ENCODE results near the gene B4GALT3.

Gene B4GALT3

GRCh38 chr1:161131523-161132409 lies 45.5 kb downstream of the B4GALT3 start:
- no peaks in the 10 kb centered on the region for H3K9me3 ChIP-seq (ENCODE audit: insufficient read depth, low read depth, low read length)
- H3K4me1 ChIP-seq (ENCODE audit: insufficient read depth, low read length): peaks cover 13% of the 10 kb centered on the region; the same call in 1 of the 2 replicates
- H3K36me3 ChIP-seq (ENCODE audit: insufficient read depth, low read depth, low read length): peaks cover 37% of the 10 kb centered on the region
- peak overlapping the region; percentile 94 for H3K9ac ChIP-seq (ENCODE audit: low read depth, low read length)
- H3K27ac ChIP-seq (ENCODE audit: low read length): peak overlapping the region; percentile 94
- no peaks in the 10 kb centered on the region for H3K27me3 ChIP-seq (ENCODE audit: insufficient read depth, low read length)
- peak overlapping the region; percentile 92 for H3K4me3 ChIP-seq (ENCODE audit: low read length)

- Histone ChIP-seq H3K36me3 (ENCODE audit: insufficient read depth, low read depth, low read length) (peaks cover 49% of the 10 kb centered on the region), H3K4me1 (ENCODE audit: insufficient read depth, low read length) (peaks cover 13% of the 10 kb centered on the region; the same call in 1 of the 2 replicates), H3K27ac (ENCODE audit: low read length) (no peak overlapping the region), H3K4me3 (ENCODE audit: low read length) (peak overlapping the region; percentile 92), H3K9ac (ENCODE audit: low read depth, low read length) (peak overlapping the region; percentile 94; the same call in 1 of the 2 replicates), H3K27me3 (ENCODE audit: insufficient read depth, low read length) (no peaks in the 10 kb centered on the region), H3K9me3 (ENCODE audit: insufficient read depth, low read depth, low read length) (no peaks in the 10 kb centered on the region)
Observed at GRCh38 chr1:161130266-161130665, 47.0 kb downstream of the B4GALT3 start.

GRCh38 chr1:161128591-161129420 lies 48.5 kb downstream of the B4GALT3 start:
- Histone ChIP-seq H3K4me1 (ENCODE audit: insufficient read depth, low read length) (peaks cover 13% of the 10 kb centered on the region; the same call in 1 of the 2 replicates), H3K27ac (ENCODE audit: low read length) (no peak overlapping the region), H3K36me3 (ENCODE audit: insufficient read depth, low read depth, low read length) (peaks cover 63% of the 10 kb centered on the region)

GRCh38 chr1:161127649-161128048 lies 49.7 kb downstream of the B4GALT3 start:
- H3K27ac ChIP-seq (ENCODE audit: low read length): no peak overlapping the region
- H3K36me3 ChIP-seq (ENCODE audit: insufficient read depth, low read depth, low read length): peaks cover 74% of the 10 kb centered on the region
- H3K4me1 ChIP-seq (ENCODE audit: insufficient read depth, low read length): peaks cover 13% of the 10 kb centered on the region; the same call in 1 of the 2 replicates
- no peaks in the 10 kb centered on the region for H3K9me3 ChIP-seq (ENCODE audit: insufficient read depth, low read depth, low read length)
- H3K27me3 ChIP-seq (ENCODE audit: insufficient read depth, low read length): no peaks in the 10 kb centered on the region
- no peak overlapping the region for H3K9ac ChIP-seq (ENCODE audit: low read depth, low read length)
- H3K4me3 ChIP-seq (ENCODE audit: low read length): no peak overlapping the region

More at GRCh38 chr1:161128591-161129420, 48.5 kb downstream of the B4GALT3 start:
- no peak overlapping the region for H3K9ac ChIP-seq (ENCODE audit: low read depth, low read length)
- H3K27me3 ChIP-seq (ENCODE audit: insufficient read depth, low read length): no peaks in the 10 kb centered on the region
- H3K4me3 ChIP-seq (ENCODE audit: low read length): no peak overlapping the region
- no peaks in the 10 kb centered on the region for H3K9me3 ChIP-seq (ENCODE audit: insufficient read depth, low read depth, low read length)

- Histone ChIP-seq H3K27me3 (ENCODE audit: insufficient read depth, low read length) (no peaks in the 10 kb centered on the region), H3K36me3 (ENCODE audit: insufficient read depth, low read depth, low read length) (peaks cover 79% of the 10 kb centered on the region), H3K27ac (ENCODE audit: low read length) (no peak overlapping the region), H3K4me1 (ENCODE audit: insufficient read depth, low read length) (peaks cover 8% of the 10 kb centered on the region; the same call in 1 of the 2 replicates), H3K9me3 (ENCODE audit: insufficient read depth, low read depth, low read length) (no peaks in the 10 kb centered on the region), H3K4me3 (ENCODE audit: low read length) (no peak overlapping the region), H3K9ac (ENCODE audit: low read depth, low read length) (no peak overlapping the region)
Observed at GRCh38 chr1:161122967-161123366, 54.3 kb downstream of the B4GALT3 start.

- Histone ChIP-seq H3K27me3 (ENCODE audit: insufficient read depth, low read length) (no peaks in the 10 kb centered on the region), H3K27ac (ENCODE audit: low read length) (no peak overlapping the region), H3K4me1 (ENCODE audit: insufficient read depth, low read length) (peaks cover 8% of the 10 kb centered on the region; the same call in 1 of the 2 replicates), H3K36me3 (ENCODE audit: insufficient read depth, low read depth, low read length) (peaks cover 68% of the 10 kb centered on the region), H3K4me3 (ENCODE audit: low read length) (no peak overlapping the region), H3K9ac (ENCODE audit: low read depth, low read length) (no peak overlapping the region), H3K9me3 (ENCODE audit: insufficient read depth, low read depth, low read length) (no peaks in the 10 kb centered on the region)
Observed at GRCh38 chr1:161121834-161122233, 55.5 kb downstream of the B4GALT3 start.
